Caco-2 (cell line): ENCODE results near the gene AIF1L. TPM values are rescaled to one million over a fixed set of nuclear protein-coding genes. Genes with fewer than 3 reads are reported as not detected.

Experiments
- BruUV-seq: library from RNA; stranded (reverse); fragments of 400-500 nt; replicated peaks from 2 replicates; lab custom pipeline; 2021; lab: Mats Ljungman, UMichigan
- CTCF ChIA-PET: fragments of 300-600 bp; sonication (Branson Sonifier 250); formaldehyde crosslinking; loops from one replicate; lab custom pipeline; 2022; ENCODE audit warnings: antibody characterized with exemption; lab: Charles Lee
- POLR2A ChIA-PET: fragments of 300-600 bp; sonication (Branson Sonifier 250); formaldehyde crosslinking; loops from one replicate; lab custom pipeline; 2022; ENCODE audit warnings: antibody characterized with exemption; lab: Charles Lee
- DNase-seq, 2 experiments: peaks; one replicate each; pipeline versions ENCODE4 v3.0.0 to v3.0.0-alpha.2; 2020 to 2022
- H3K27me3 ChIP-seq: replicated peaks from 2 replicates; pipeline ENCODE4 v1.6.0; 2011; ENCODE audit warnings: low read length; ENCODE audit not compliant: control insufficient read depth, insufficient read depth
- H3K36me3 ChIP-seq: 2 replicates; pipeline ENCODE4 v1.5.1; 2011; ENCODE audit warnings: low read length; ENCODE audit not compliant: control insufficient read depth, insufficient read depth
- H3K4me1 ChIP-seq: fragments of 250-450 bp; sonication (Bioruptor Pico); 2 replicates; pipeline ENCODE4 v1.5.1; 2020; ENCODE audit warnings: mild to moderate bottlenecking
- H3K4me3 ChIP-seq: 2 replicates; pipeline ENCODE4 v1.5.1; 2011; ENCODE audit warnings: low read depth, mild to moderate bottlenecking, control low read depth, low read length
- H3K9me3 ChIP-seq: fragments of 250-450 bp; sonication (Bioruptor Pico); 2 replicates; pipeline ENCODE4 v1.5.1; 2020; ENCODE audit warnings: mild to moderate bottlenecking, moderate library complexity
- H3K27ac Mint-ChIP-seq: one replicate; pipeline ENCODE4 v1.8.0; 2022; ENCODE audit warnings: mixed read lengths; ENCODE audit not compliant: unreplicated experiment
- H3K27me3 Mint-ChIP-seq: one replicate; pipeline ENCODE4 v1.8.0; 2022; ENCODE audit warnings: mixed read lengths; ENCODE audit not compliant: insufficient read depth, unreplicated experiment
- H3K36me3 Mint-ChIP-seq: one replicate; pipeline ENCODE4 v1.8.0; 2022; ENCODE audit warnings: mild to moderate bottlenecking, mixed read lengths; ENCODE audit not compliant: insufficient read depth, unreplicated experiment
- H3K4me1 Mint-ChIP-seq: one replicate; pipeline ENCODE4 v1.8.0; 2022; ENCODE audit warnings: low read depth, mixed read lengths; ENCODE audit not compliant: unreplicated experiment
- H3K4me3 Mint-ChIP-seq: one replicate; pipeline ENCODE4 v1.8.0; 2022; ENCODE audit warnings: mild to moderate bottlenecking, moderate library complexity, mixed read lengths; ENCODE audit not compliant: unreplicated experiment
- H3K9me3 Mint-ChIP-seq: one replicate; pipeline ENCODE4 v1.8.0; 2022; ENCODE audit warnings: mixed read lengths; ENCODE audit not compliant: unreplicated experiment
- CTCF ChIP-seq, 2 experiments: fragments of 200-600 bp in 1 of 2; IDR thresholded peaks; 1 replicate in 1 of 2; 2 replicates in 1 of 2; pipeline versions ENCODE4 v1.5.1 to v1.8.0; 2011 to 2022; ENCODE audit warnings: antibody characterized with exemption in 1 of 2, control low read depth in 1 of 2, inconsistent platforms in 1 of 2, low read depth in 1 of 2, low read length in 1 of 2, mild to moderate bottlenecking in 1 of 2, moderate library complexity in 1 of 2; ENCODE audit not compliant: insufficient read depth in 1 of 2, severe bottlenecking in 1 of 2, unreplicated experiment in 1 of 2
- intact Hi-C: fragments of 100-400 bp; cut with micrococcal nuclease; formaldehyde crosslinking; loops from one replicate; pipeline ENCODE4 v1.10.0; 2022; ENCODE audit not compliant: unreplicated experiment
- total RNA-seq: library from RNA; stranded (reverse); gene quantifications from 2 replicates; pipeline ENCODE4 v1.2.3, GENCODE V29; 2022

AIF1L gene
- total RNA-seq, 1 experiment from 2014 or later: 20.8 TPM

- H3K36me3 Mint-ChIP-seq: peaks cover 9% of the 10 kb centered on the region
Measured at GRCh38 chr9:131116281-131117120, 20.2 kb downstream of the AIF1L start.

GRCh38 chr9:131117121-131117761, 20.9 kb downstream of the AIF1L start:
- H3K36me3 Mint-ChIP-seq: peaks cover 6% of the 10 kb centered on the region
- H3K36me3 ChIP-seq: no peaks in the 10 kb centered on the region
- H3K27me3 ChIP-seq: no peaks in the 10 kb centered on the region
- POLR2A ChIA-PET: no interaction called here
- intact Hi-C loops: no loop called here
- no peak overlapping the region for H3K4me3 ChIP-seq
- no peaks in the 10 kb centered on the region for H3K9me3 ChIP-seq
- no TSS peak for BruUV-seq
- no peak for DNase-seq
- no peaks in the 10 kb centered on the region for H3K4me1 ChIP-seq
- H3K9me3 Mint-ChIP-seq: no peaks in the 10 kb centered on the region
- H3K4me3 Mint-ChIP-seq: no peak overlapping the region
- CTCF ChIA-PET: no interaction called here
- TF ChIP-seq CTCF (IDR thresholded peaks at IDR 0.05; ENCODE audit: insufficient read depth in 1 of 2, low read depth in 1 of 2, low read length in 1 of 2, severe bottlenecking in 1 of 2, unreplicated experiment in 1 of 2): no peak
- no peaks in the 10 kb centered on the region for H3K4me1 Mint-ChIP-seq
- no peaks in the 10 kb centered on the region for H3K27me3 Mint-ChIP-seq
- H3K27ac Mint-ChIP-seq: no peak overlapping the region

More at GRCh38 chr9:131116281-131117120, 20.2 kb downstream of the AIF1L start:
- Mint-ChIP-seq H3K27ac (no peak overlapping the region), H3K4me3 (no peak overlapping the region), H3K9me3 (no peaks in the 10 kb centered on the region), H3K4me1 (no peaks in the 10 kb centered on the region), H3K27me3 (no peaks in the 10 kb centered on the region)
- POLR2A ChIA-PET: no interaction called here
- no peaks in the 10 kb centered on the region for H3K36me3 ChIP-seq
- no TSS peak for BruUV-seq
- intact Hi-C loops: no loop called here
- CTCF ChIA-PET: no interaction called here
- TF ChIP-seq CTCF (IDR thresholded peaks at IDR 0.05; ENCODE audit: insufficient read depth in 1 of 2, low read depth in 1 of 2, low read length in 1 of 2, severe bottlenecking in 1 of 2, unreplicated experiment in 1 of 2): no peak
- no peaks in the 10 kb centered on the region for H3K27me3 ChIP-seq
- no peak overlapping the region for H3K4me3 ChIP-seq
- no peaks in the 10 kb centered on the region for H3K4me1 ChIP-seq
- no peak for DNase-seq
- no peaks in the 10 kb centered on the region for H3K9me3 ChIP-seq

GRCh38 chr9:131117762-131118145, 21.4 kb downstream of the AIF1L start:
- Mint-ChIP-seq H3K4me3 (no peak overlapping the region), H3K27me3 (no peaks in the 10 kb centered on the region), H3K9me3 (no peaks in the 10 kb centered on the region), H3K4me1 (no peaks in the 10 kb centered on the region), H3K27ac (no peak overlapping the region), H3K36me3 (peaks cover 7% of the 10 kb centered on the region)
- DNase-seq: no peak
- Histone ChIP-seq H3K9me3 (no peaks in the 10 kb centered on the region), H3K36me3 (no peaks in the 10 kb centered on the region), H3K27me3 (no peaks in the 10 kb centered on the region), H3K4me3 (no peak overlapping the region), H3K4me1 (no peaks in the 10 kb centered on the region)
- no TSS peak for BruUV-seq
- intact Hi-C loops: no loop called here
- TF ChIP-seq CTCF (IDR thresholded peaks at IDR 0.05; ENCODE audit: insufficient read depth in 1 of 2, low read depth in 1 of 2, low read length in 1 of 2, severe bottlenecking in 1 of 2, unreplicated experiment in 1 of 2): no peak
- ChIA-PET POLR2A (no interaction called here), CTCF (no interaction called here)
